GM12878 (cell line): ENCODE data around the gene GSX1. TPM values are rescaled to one million over a fixed set of nuclear protein-coding genes. Genes with fewer than 3 reads are reported as not detected.

Experiments
- ATAC-seq: fragments of 200-7000 bp; cut with Tn5 transposase; 3 replicates; pipeline ENCODE4 v1.9.1; 2020; ENCODE audit warnings: mild to moderate bottlenecking, moderate library complexity
- BruUV-seq: library from RNA; stranded (reverse); fragments of 400-500 nt; replicated peaks from 2 replicates; lab custom pipeline; 2021; lab: Mats Ljungman, UMichigan
- CTCF ChIA-PET: fragments of 300-600 bp; sonication (Branson Sonifier 250); formaldehyde crosslinking; extraction: SDS; loops from one replicate; lab custom pipeline; 2021; ENCODE audit warnings: inconsistent platforms; lab: Yijun Ruan, JAX
- POLR2A ChIA-PET: fragments of 350-600 bp; formaldehyde crosslinking; extraction: SDS; loops from one replicate; lab custom pipeline; 2021; ENCODE audit warnings: inconsistent platforms; lab: Charles Lee
- RAD21 ChIA-PET: fragments of 300-600 bp; sonication (Branson Sonifier 250); formaldehyde crosslinking; loops from one replicate; lab custom pipeline; 2023; ENCODE audit warnings: antibody characterized with exemption; ENCODE audit not compliant: unreplicated experiment; lab: Charles Lee
- SMC1A ChIA-PET: fragments of 300-600 bp; sonication (Branson Sonifier 250); formaldehyde crosslinking; loops from one replicate; lab custom pipeline; 2023; ENCODE audit not compliant: unreplicated experiment, uncharacterized antibody; lab: Charles Lee
- DNase-seq: peaks from one replicate; pipeline ENCODE4 v3.0.0-alpha.2; 2011; ENCODE audit warnings: low read depth, low spot score
- FAIRE-seq: peaks from 3 replicates; lab custom pipeline; 2011; peaks lifted over from hg19 to GRCh38; lab: Jason Lieb, UNC
- H2AFZ ChIP-seq: 2 replicates; pipeline ENCODE4 v1.6.0; 2011; ENCODE audit warnings: low read depth, low read length, control low read depth; ENCODE audit not compliant: control insufficient read depth
- H3K27ac ChIP-seq: 2 replicates; pipeline ENCODE4 v1.5.1; 2011; ENCODE audit warnings: control low read depth; ENCODE audit not compliant: control insufficient read depth, insufficient read depth
- H3K27me3 ChIP-seq, 2 experiments: replicated peaks in 1 of 2; 2 replicates each; pipeline versions ENCODE4 v1.6.0 to v1.6.1; 2011; ENCODE audit warnings: low read length in 1 of 2; ENCODE audit not compliant: control insufficient read depth in 2 of 2, insufficient read depth in 2 of 2
- H3K36me3 ChIP-seq, 2 experiments: 2 replicates each; pipeline ENCODE4 v1.5.1; 2011; ENCODE audit warnings: low read length in 1 of 2; ENCODE audit not compliant: control insufficient read depth in 2 of 2, insufficient read depth in 2 of 2
- H3K4me1 ChIP-seq: 2 replicates; pipeline ENCODE4 v1.6.1; 2011; ENCODE audit warnings: mild to moderate bottlenecking, low read length, moderate library complexity, mixed read lengths; ENCODE audit not compliant: control insufficient read depth, insufficient read depth
- H3K4me2 ChIP-seq: 2 replicates; pipeline ENCODE4 v1.6.0; 2011; ENCODE audit warnings: control low read depth; ENCODE audit not compliant: control insufficient read depth, insufficient read depth
- H3K4me3 ChIP-seq: fragments of 200-600 bp; sonication (generic); 2 replicates; pipeline ENCODE4 v1.5.1; 2016
- H3K79me2 ChIP-seq: 2 replicates; pipeline ENCODE4 v1.6.0; 2011; ENCODE audit warnings: low read length; ENCODE audit not compliant: control insufficient read depth, insufficient read depth
- H3K9ac ChIP-seq: 2 replicates; pipeline ENCODE4 v1.8.0; 2011; ENCODE audit warnings: low read length, control low read depth, mixed read lengths; ENCODE audit not compliant: control insufficient read depth, insufficient read depth
- H3K9me3 ChIP-seq: replicated peaks from 3 replicates; pipeline ENCODE4 v1.5.1; 2011; ENCODE audit warnings: mild to moderate bottlenecking, low read length; ENCODE audit not compliant: control insufficient read depth, insufficient read depth
- H4K20me1 ChIP-seq: 2 replicates; pipeline ENCODE4 v1.6.0; 2011; ENCODE audit not compliant: control insufficient read depth, insufficient read depth
- KAT2A ChIP-seq: conservative IDR thresholded peaks from 2 replicates; pipeline ENCODE4 v1.6.1; 2011; ENCODE audit warnings: low read depth, low read length; ENCODE audit not compliant: control insufficient read depth
- WGBS: methylation state at CpG from one replicate; pipeline ENCODE4 v1.1.6; 2016; ENCODE audit warnings: low lambda C conversion rate; ENCODE audit not compliant: insufficient replicate concordance, insufficient coverage; ENCODE audit errors: missing lambda C conversion rate; 5-methylcytosine and 5-hydroxymethylcytosine counted together
- in situ Hi-C: fragments of 300-500 bp; cut with MboI; formaldehyde crosslinking; loops from 9 replicates; pipeline ENCODE4 v1.14.3; 2018; ENCODE audit warnings: mixed read lengths
- intact Hi-C: fragments of 100-400 bp; cut with micrococcal nuclease; formaldehyde crosslinking; loops from one replicate; pipeline ENCODE4 v1.14.2; 2022; ENCODE audit not compliant: unreplicated experiment
- polyA plus RNA-seq, 11 experiments: library from polyadenylated mRNA; depleted of rRNA in 4 of 11; unstranded in 6 of 11; stranded (reverse) in 5 of 11; fragments of >200 nt; fragmentation: Nextera tagmentation in 4 of 11; fragmentation: Illumina TruSeq in 1 of 11; extraction: Ambion mirVana in 4 of 11; extraction: Trizol in 1 of 11; gene quantifications; 1 replicate in 1 of 11; 2 replicates in 10 of 11; pipeline versions ENCODE4 v1.2.1 to v1.2.3, GENCODE V29; 2011 to 2016; ENCODE audit warnings: inconsistent platforms in 2 of 11, missing spikeins in 2 of 11, low read depth in 1 of 11
- total RNA-seq, 4 experiments: library from RNA; depleted of rRNA in 3 of 4; stranded (reverse); fragments of >200 nt in 3 of 4; fragmentation: Illumina TruSeq in 1 of 4; extraction: Trizol in 1 of 4; gene quantifications; 2 replicates each; pipeline versions ENCODE4 v1.2.1 to v1.2.3, GENCODE V29; 2013 to 2021
- TF ChIP-seq, protein P1 (sequence below): fragments of 450-650 bp; formaldehyde crosslinking; IDR thresholded peaks from 2 replicates; pipeline ENCODE4 v1.4.0; 2022; ENCODE audit warnings: mild to moderate bottlenecking, moderate library complexity
- TF ChIP-seq, protein P2 (sequence below): fragments of 450-650 bp; IDR thresholded peaks from 2 replicates; pipeline ENCODE4 v1.6.1; 2017; ENCODE audit warnings: low read depth, mild to moderate bottlenecking, moderate library complexity
- TF ChIP-seq, protein P3 (sequence below): fragments of 450-650 bp; IDR thresholded peaks from 2 replicates; pipeline ENCODE4 v1.6.1; 2018; ENCODE audit warnings: mild to moderate bottlenecking, low read depth, moderate library complexity; ENCODE audit not compliant: partially characterized antibody
- TF ChIP-seq, protein P4 (sequence below): fragments of 450-650 bp; formaldehyde crosslinking; IDR thresholded peaks from 2 replicates; pipeline ENCODE4 v1.5.0; 2022; ENCODE audit warnings: mild to moderate bottlenecking, missing genetic modification characterization

Gene GSX1
- total and polyA plus RNA-seq, 10 of the 15 experiments (the other 5 are each of a cell fraction or from before 2014, with no cell fraction given), result not detected

DNA sequence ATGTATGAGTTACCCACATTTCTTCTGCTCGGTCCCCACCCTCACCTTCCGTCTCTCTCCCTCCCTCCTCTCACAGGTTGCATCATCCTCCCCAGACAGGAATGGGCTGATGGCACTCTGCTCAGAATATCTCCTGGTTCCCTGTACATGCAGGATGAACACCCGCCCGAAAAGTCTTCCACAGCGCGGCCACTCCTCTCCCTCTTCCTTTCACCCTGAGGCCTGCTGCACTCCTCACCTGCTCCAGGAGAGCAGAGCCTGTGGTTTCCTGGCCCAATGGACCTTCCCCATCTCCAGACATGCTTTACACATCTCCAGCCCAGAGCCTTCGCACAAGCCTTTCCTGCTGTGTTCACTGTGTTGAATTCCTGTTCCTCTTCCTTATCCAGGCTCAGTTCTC is 40.9 kb downstream of the GSX1 start:
- SMC1A ChIA-PET, result no interaction called here
- in situ Hi-C loops, result no loop called here
- 68% methylated on average over 7 of the region's 7 CpGs for WGBS
- peaks cover 0 to 6% of the 10 kb centered on the region in 2 experiments for H3K27me3 ChIP-seq
- ATAC-seq (no peak), FAIRE-seq (no peak)
- no peaks in the 10 kb centered on the region for H3K9me3 ChIP-seq
- no TSS peak for BruUV-seq
- no peak overlapping the region for H3K4me3 ChIP-seq
- no peaks in the 10 kb centered on the region for H3K79me2 ChIP-seq
- RAD21 ChIA-PET, result no interaction called here
- CTCF ChIA-PET, result interaction anchor here (2.2 kb wide), 1 partner anchor 121 kb away, joined by 11 read pairs; no protein-coding TSS in a partner anchor
- no peaks in the 10 kb centered on the region for H3K4me1 ChIP-seq
- H4K20me1 ChIP-seq, result no peaks in the 10 kb centered on the region
- POLR2A ChIA-PET, result no interaction called here
- no peak overlapping the region for H3K27ac ChIP-seq
- H3K9ac ChIP-seq, result no peak overlapping the region
- no peak for TF ChIP-seq KAT2A
- TF ChIP-seq, protein P1, sequence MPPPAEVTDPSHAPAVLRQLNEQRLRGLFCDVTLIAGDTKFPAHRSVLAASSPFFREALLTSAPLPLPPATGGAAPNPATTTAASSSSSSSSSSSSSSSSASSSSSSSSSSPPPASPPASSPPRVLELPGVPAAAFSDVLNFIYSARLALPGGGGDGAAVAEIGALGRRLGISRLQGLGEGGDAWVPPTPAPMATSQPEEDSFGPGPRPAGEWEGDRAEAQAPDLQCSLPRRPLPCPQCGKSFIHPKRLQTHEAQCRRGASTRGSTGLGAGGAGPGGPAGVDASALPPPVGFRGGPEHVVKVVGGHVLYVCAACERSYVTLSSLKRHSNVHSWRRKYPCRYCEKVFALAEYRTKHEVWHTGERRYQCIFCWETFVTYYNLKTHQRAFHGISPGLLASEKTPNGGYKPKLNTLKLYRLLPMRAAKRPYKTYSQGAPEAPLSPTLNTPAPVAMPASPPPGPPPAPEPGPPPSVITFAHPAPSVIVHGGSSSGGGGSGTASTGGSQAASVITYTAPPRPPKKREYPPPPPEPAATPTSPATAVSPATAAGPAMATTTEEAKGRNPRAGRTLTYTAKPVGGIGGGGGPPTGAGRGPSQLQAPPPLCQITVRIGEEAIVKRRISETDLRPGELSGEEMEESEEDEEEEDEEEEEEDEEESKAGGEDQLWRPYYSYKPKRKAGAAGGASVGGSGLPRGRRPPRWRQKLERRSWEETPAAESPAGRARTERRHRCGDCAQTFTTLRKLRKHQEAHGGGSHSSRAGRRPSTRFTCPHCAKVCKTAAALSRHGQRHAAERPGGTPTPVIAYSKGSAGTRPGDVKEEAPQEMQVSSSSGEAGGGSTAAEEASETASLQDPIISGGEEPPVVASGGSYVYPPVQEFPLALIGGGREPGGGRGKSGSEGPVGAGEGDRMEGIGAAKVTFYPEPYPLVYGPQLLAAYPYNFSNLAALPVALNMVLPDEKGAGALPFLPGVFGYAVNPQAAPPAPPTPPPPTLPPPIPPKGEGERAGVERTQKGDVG, result no peak
- TF ChIP-seq, protein P2, sequence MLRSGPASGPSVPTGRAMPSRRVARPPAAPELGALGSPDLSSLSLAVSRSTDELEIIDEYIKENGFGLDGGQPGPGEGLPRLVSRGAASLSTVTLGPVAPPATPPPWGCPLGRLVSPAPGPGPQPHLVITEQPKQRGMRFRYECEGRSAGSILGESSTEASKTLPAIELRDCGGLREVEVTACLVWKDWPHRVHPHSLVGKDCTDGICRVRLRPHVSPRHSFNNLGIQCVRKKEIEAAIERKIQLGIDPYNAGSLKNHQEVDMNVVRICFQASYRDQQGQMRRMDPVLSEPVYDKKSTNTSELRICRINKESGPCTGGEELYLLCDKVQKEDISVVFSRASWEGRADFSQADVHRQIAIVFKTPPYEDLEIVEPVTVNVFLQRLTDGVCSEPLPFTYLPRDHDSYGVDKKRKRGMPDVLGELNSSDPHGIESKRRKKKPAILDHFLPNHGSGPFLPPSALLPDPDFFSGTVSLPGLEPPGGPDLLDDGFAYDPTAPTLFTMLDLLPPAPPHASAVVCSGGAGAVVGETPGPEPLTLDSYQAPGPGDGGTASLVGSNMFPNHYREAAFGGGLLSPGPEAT, result no peak
- TF ChIP-seq, protein P3, sequence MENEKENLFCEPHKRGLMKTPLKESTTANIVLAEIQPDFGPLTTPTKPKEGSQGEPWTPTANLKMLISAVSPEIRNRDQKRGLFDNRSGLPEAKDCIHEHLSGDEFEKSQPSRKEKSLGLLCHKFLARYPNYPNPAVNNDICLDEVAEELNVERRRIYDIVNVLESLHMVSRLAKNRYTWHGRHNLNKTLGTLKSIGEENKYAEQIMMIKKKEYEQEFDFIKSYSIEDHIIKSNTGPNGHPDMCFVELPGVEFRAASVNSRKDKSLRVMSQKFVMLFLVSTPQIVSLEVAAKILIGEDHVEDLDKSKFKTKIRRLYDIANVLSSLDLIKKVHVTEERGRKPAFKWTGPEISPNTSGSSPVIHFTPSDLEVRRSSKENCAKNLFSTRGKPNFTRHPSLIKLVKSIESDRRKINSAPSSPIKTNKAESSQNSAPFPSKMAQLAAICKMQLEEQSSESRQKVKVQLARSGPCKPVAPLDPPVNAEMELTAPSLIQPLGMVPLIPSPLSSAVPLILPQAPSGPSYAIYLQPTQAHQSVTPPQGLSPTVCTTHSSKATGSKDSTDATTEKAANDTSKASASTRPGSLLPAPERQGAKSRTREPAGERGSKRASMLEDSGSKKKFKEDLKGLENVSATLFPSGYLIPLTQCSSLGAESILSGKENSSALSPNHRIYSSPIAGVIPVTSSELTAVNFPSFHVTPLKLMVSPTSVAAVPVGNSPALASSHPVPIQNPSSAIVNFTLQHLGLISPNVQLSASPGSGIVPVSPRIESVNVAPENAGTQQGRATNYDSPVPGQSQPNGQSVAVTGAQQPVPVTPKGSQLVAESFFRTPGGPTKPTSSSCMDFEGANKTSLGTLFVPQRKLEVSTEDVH, result no peak
- TF ChIP-seq, protein P4, sequence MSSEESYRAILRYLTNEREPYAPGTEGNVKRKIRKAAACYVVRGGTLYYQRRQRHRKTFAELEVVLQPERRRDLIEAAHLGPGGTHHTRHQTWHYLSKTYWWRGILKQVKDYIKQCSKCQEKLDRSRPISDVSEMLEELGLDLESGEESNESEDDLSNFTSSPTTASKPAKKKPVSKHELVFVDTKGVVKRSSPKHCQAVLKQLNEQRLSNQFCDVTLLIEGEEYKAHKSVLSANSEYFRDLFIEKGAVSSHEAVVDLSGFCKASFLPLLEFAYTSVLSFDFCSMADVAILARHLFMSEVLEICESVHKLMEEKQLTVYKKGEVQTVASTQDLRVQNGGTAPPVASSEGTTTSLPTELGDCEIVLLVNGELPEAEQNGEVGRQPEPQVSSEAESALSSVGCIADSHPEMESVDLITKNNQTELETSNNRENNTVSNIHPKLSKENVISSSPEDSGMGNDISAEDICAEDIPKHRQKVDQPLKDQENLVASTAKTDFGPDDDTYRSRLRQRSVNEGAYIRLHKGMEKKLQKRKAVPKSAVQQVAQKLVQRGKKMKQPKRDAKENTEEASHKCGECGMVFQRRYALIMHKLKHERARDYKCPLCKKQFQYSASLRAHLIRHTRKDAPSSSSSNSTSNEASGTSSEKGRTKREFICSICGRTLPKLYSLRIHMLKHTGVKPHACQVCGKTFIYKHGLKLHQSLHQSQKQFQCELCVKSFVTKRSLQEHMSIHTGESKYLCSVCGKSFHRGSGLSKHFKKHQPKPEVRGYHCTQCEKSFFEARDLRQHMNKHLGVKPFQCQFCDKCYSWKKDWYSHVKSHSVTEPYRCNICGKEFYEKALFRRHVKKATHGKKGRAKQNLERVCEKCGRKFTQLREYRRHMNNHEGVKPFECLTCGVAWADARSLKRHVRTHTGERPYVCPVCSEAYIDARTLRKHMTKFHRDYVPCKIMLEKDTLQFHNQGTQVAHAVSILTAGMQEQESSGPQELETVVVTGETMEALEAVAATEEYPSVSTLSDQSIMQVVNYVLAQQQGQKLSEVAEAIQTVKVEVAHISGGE (CRISPR knock-in tag), result no peak
- TF ChIP-seq, all 136 proteins: peak for 0
- no peak overlapping the region for H3K4me2 ChIP-seq
- H3K36me3 ChIP-seq, result no peaks in the 10 kb centered on the region
- intact Hi-C loops, result no loop called here
- H2AFZ ChIP-seq, result no peak overlapping the region
- no peak for DNase-seq
